Muscle of arm (tissue), 12 donors: ENCODE measurements around the gene PRDM16. TPM values are rescaled to one million over a fixed set of nuclear protein-coding genes. Genes with fewer than 3 reads are reported as not detected.

ENCODE experiments used
- DNase-seq: peaks from one replicate; pipeline ENCODE4 v3.0.0-alpha.2; 2013
- polyA plus RNA-seq, 12 donors: library from polyadenylated mRNA; unstranded; fragments of 120-200 nt; gene quantifications; one replicate each; pipeline ENCODE4 v1.2.1, GENCODE V29; 2013; ENCODE audit not compliant: insufficient read length in 12 of 12

PRDM16 gene
- polyA plus RNA-seq, 12 donors: 0.66 to 2.0 (median 0.87) TPM; not detected in 2

GRCh38 chr1:3103967-3104677 lies 35.1 kb downstream of the PRDM16 start:
- DNase-seq: no peak

GRCh38 chr1:3105167-3105863 lies 36.3 kb downstream of the PRDM16 start:
- DNase-seq: no peak

- DNase-seq: no peak
Observed at GRCh38 chr1:3106216-3106615, 37.2 kb downstream of the PRDM16 start.

- no peak for DNase-seq
Observed at GRCh38 chr1:3107201-3107600, 38.2 kb downstream of the PRDM16 start.

GRCh38 chr1:3109355-3109754 lies 40.4 kb downstream of the PRDM16 start:
- DNase-seq: no peak

GRCh38 chr1:3111348-3112021 lies 42.5 kb downstream of the PRDM16 start:
- DNase-seq: no peak

GRCh38 chr1:3112526-3112925 lies 43.5 kb downstream of the PRDM16 start:
- no peak for DNase-seq

GRCh38 chr1:3113047-3113740 lies 44.2 kb downstream of the PRDM16 start:
- no peak for DNase-seq

GRCh38 chr1:3113741-3114056 lies 44.7 kb downstream of the PRDM16 start:
- no peak for DNase-seq

GRCh38 chr1:3114131-3114744 lies 45.2 kb downstream of the PRDM16 start:
- DNase-seq: no peak

- DNase-seq: no peak
Observed at GRCh38 chr1:3114846-3115245, 45.8 kb downstream of the PRDM16 start.

GRCh38 chr1:3115275-3116149 lies 46.5 kb downstream of the PRDM16 start:
- no peak for DNase-seq

GRCh38 chr1:3116150-3116510 lies 47.1 kb downstream of the PRDM16 start:
- no peak for DNase-seq

- DNase-seq: no peak
Observed at GRCh38 chr1:3116560-3116959, 47.6 kb downstream of the PRDM16 start.

- no peak for DNase-seq
Observed at GRCh38 chr1:3117879-3118278, 48.9 kb downstream of the PRDM16 start.

- no peak for DNase-seq
Observed at GRCh38 chr1:3119061-3119460, 50.1 kb downstream of the PRDM16 start.

GRCh38 chr1:3119725-3120124 lies 50.7 kb downstream of the PRDM16 start:
- no peak for DNase-seq

- DNase-seq: no peak
Observed at GRCh38 chr1:3120140-3120539, 51.1 kb downstream of the PRDM16 start.

GRCh38 chr1:3120994-3121393 lies 52.0 kb downstream of the PRDM16 start:
- DNase-seq: no peak

GRCh38 chr1:3121401-3122210 lies 52.6 kb downstream of the PRDM16 start:
- no peak for DNase-seq
